CD14-positive monocyte (primary cell): ENCODE results near the gene EIF4A3. TPM values are rescaled to one million over a fixed set of nuclear protein-coding genes. Genes with fewer than 3 reads are reported as not detected.

ENCODE experiments used
- DNase-seq, 3 donors: peaks; one replicate each; pipeline ENCODE4 v3.0.0-alpha.2; 2011 to 2022
- H2AFZ ChIP-seq: 2 replicates; pipeline ENCODE4 v1.6.0; 2012; ENCODE audit warnings: mild to moderate bottlenecking, low read depth, low read length, inconsistent platforms; ENCODE audit not compliant: insufficient read depth, poor library complexity, severe bottlenecking
- H3K27ac ChIP-seq, 2 donors: 1 replicate in 1 of 2; 2 replicates in 1 of 2; pipeline ENCODE4 v1.5.1; 2012 to 2013; ENCODE audit warnings: low read length in 2 of 2, control low read depth in 1 of 2, inconsistent platforms in 1 of 2, low read depth in 1 of 2, mild to moderate bottlenecking in 1 of 2
- H3K27me3 ChIP-seq, 2 donors: one replicate each; pipeline versions ENCODE4 v1.6.0 to v1.6.1; 2011 to 2013; ENCODE audit warnings: low read length in 2 of 2; ENCODE audit not compliant: control insufficient read depth in 2 of 2, insufficient read depth in 2 of 2
- H3K36me3 ChIP-seq, 2 donors: replicated peaks in 1 of 2; 1 replicate in 1 of 2; 2 replicates in 1 of 2; pipeline versions ENCODE4 v1.5.1 to v1.6.1; 2012 to 2013; ENCODE audit warnings: low read length in 2 of 2, control low read depth in 1 of 2, inconsistent platforms in 1 of 2, mild to moderate bottlenecking in 1 of 2; ENCODE audit not compliant: insufficient read depth in 2 of 2, control insufficient read depth in 1 of 2
- H3K4me1 ChIP-seq, 2 donors: 1 replicate in 1 of 2; 2 replicates in 1 of 2; pipeline versions ENCODE4 v1.5.1 to v1.6.1; 2012 to 2013; ENCODE audit warnings: low read length in 2 of 2, control low read depth in 1 of 2, inconsistent platforms in 1 of 2, mild to moderate bottlenecking in 1 of 2, moderate library complexity in 1 of 2; ENCODE audit not compliant: insufficient read depth in 2 of 2, control insufficient read depth in 1 of 2
- H3K4me2 ChIP-seq: replicated peaks from 2 replicates; pipeline ENCODE3; 2012; ENCODE audit warnings: low read length, moderate library complexity, mild to moderate bottlenecking; ENCODE audit not compliant: poor library complexity, severe bottlenecking; ENCODE audit errors: extremely low read depth
- H3K4me3 ChIP-seq, 3 experiments: fragments of 200-600 bp in 1 of 3; sonication (generic) in 1 of 3; replicated peaks in 1 of 3; 1 replicate in 2 of 3; 2 replicates in 1 of 3; pipeline ENCODE4 v1.5.1; 2011 to 2013; ENCODE audit warnings: low read length in 3 of 3, mild to moderate bottlenecking in 3 of 3, control low read depth in 2 of 3, low read depth in 2 of 3, inconsistent platforms in 1 of 3, moderate library complexity in 1 of 3
- H3K79me2 ChIP-seq: 2 replicates; pipeline ENCODE4 v1.6.0; 2012; ENCODE audit warnings: mild to moderate bottlenecking, control low read depth, inconsistent platforms, low read length, moderate library complexity; ENCODE audit not compliant: insufficient read depth
- H3K9ac ChIP-seq: 2 replicates; pipeline ENCODE4 v1.6.0; 2017; ENCODE audit warnings: low read length, mild to moderate bottlenecking; ENCODE audit not compliant: insufficient read depth, poor library complexity, severe bottlenecking
- H3K9me3 ChIP-seq, 2 donors: replicated peaks in 1 of 2; 1 replicate in 1 of 2; 2 replicates in 1 of 2; pipeline versions ENCODE4 v1.5.1 to v1.6.1; 2012 to 2013; ENCODE audit warnings: low read length in 2 of 2, control low read depth in 1 of 2; ENCODE audit not compliant: control insufficient read depth in 1 of 2, insufficient read depth in 1 of 2
- H4K20me1 ChIP-seq: 2 replicates; pipeline ENCODE4 v1.6.0; 2012; ENCODE audit warnings: mild to moderate bottlenecking, low read length, control low read depth, moderate library complexity; ENCODE audit not compliant: insufficient read depth
- H3K27ac Mint-ChIP-seq, 7 donors: one replicate each; pipeline ENCODE4 v1.8.0; 2020; ENCODE audit warnings: mild to moderate bottlenecking in 7 of 7, mixed read lengths in 7 of 7, moderate library complexity in 6 of 7, inconsistent platforms in 2 of 7
- H3K27me3 Mint-ChIP-seq, 3 donors: one replicate each; pipeline ENCODE4 v1.8.0; 2021 to 2022; ENCODE audit warnings: low read depth in 3 of 3, mild to moderate bottlenecking in 3 of 3, mixed read lengths in 3 of 3, moderate library complexity in 3 of 3, inconsistent platforms in 1 of 3
- H3K36me3 Mint-ChIP-seq, 2 donors: one replicate each; pipeline ENCODE4 v1.8.0; 2020; ENCODE audit warnings: mixed read lengths in 2 of 2, inconsistent platforms in 1 of 2, mild to moderate bottlenecking in 1 of 2
- H3K4me1 Mint-ChIP-seq: one replicate; pipeline ENCODE4 v1.8.0; 2020; ENCODE audit warnings: mild to moderate bottlenecking, mixed read lengths
- H3K4me3 Mint-ChIP-seq, 2 donors: one replicate each; pipeline ENCODE4 v1.8.0; 2020; ENCODE audit warnings: mild to moderate bottlenecking in 2 of 2, mixed read lengths in 2 of 2, moderate library complexity in 1 of 2
- H3K9me3 Mint-ChIP-seq, 7 donors: one replicate each; pipeline ENCODE4 v1.8.0; 2020 to 2022; ENCODE audit warnings: mixed read lengths in 7 of 7, mild to moderate bottlenecking in 6 of 7, moderate library complexity in 6 of 7, inconsistent platforms in 2 of 7
- CTCF ChIP-seq: fragments of 200-600 bp; IDR thresholded peaks from one replicate; pipeline ENCODE4 v1.8.0; 2022; ENCODE audit warnings: antibody characterized with exemption, mild to moderate bottlenecking
- WGBS: methylation state at CpG from one replicate; pipeline ENCODE4 v1.1.5; 2013; ENCODE audit warnings: missing lambda C conversion rate; ENCODE audit not compliant: insufficient coverage; 5-methylcytosine and 5-hydroxymethylcytosine counted together
- intact Hi-C, 2 donors: fragments of 100-400 bp; cut with micrococcal nuclease; formaldehyde crosslinking; loops; one replicate each; pipeline versions ENCODE4 v1.15.0 to v1.15.1; 2023
- polyA plus RNA-seq, 3 donors: library from polyadenylated mRNA; depleted of rRNA in 1 of 3; unstranded in 2 of 3; stranded (reverse) in 1 of 3; fragments of 300-500 nt in 2 of 3; fragments of >200 nt in 1 of 3; fragmentation: Illumina TruSeq in 2 of 3; gene quantifications; 1 replicate in 2 of 3; 2 replicates in 1 of 3; pipeline ENCODE4 v1.2.3, GENCODE V29; 2012 to 2021

EIF4A3 gene
- polyA plus RNA-seq, 3 donors = 101 to 180 (median 106) TPM

GRCh38 chr17:80101946-80102663, 44.8 kb downstream of the EIF4A3 start:
- 22% methylated on average over 19 of the region's 21 CpGs for WGBS
- Histone ChIP-seq H3K4me1 (peaks cover 23 to 27% of the 10 kb centered on the region in 2 donors), H3K27ac (peak overlapping the region; percentile 82 to 94), H3K27me3 (no peaks in the 10 kb centered on the region), H3K9me3 (no peaks in the 10 kb centered on the region), H3K4me2 (peak overlapping the region; percentile 82), H3K36me3 (peaks cover 10 to 18% of the 10 kb centered on the region in 2 donors), H3K79me2 (peaks cover 12% of the 10 kb centered on the region), H2AFZ (peak overlapping the region; percentile 77), H3K4me3 (peak overlapping the region; percentile 80 to 96 (median 91)), H4K20me1 (peaks cover 35% of the 10 kb centered on the region), H3K9ac (peak overlapping the region; percentile 93)
- no peaks in the 10 kb centered on the region for H3K9me3 Mint-ChIP-seq
- H3K36me3 Mint-ChIP-seq = peaks cover 11 to 34% of the 10 kb centered on the region in 2 donors
- intact Hi-C loops = loop anchor here (2.0 to 5.0 kb wide), 2 partner anchors 45 to 160 kb away; partner anchors contain the start of genes EIF4A3 (in 2 of the 2) and RNF213 (in 1 of the 2)
- no peak for TF ChIP-seq CTCF
- peak; percentile 44 to 73 (median 59) for DNase-seq
- H3K27ac Mint-ChIP-seq = peak overlapping the region; percentile 91 to 96 (median 95)
- peak overlapping the region; percentile 93 to 96 for H3K4me3 Mint-ChIP-seq
- peaks cover 34% of the 10 kb centered on the region for H3K4me1 Mint-ChIP-seq
- H3K27me3 Mint-ChIP-seq = peaks cover 0 to 2% (median 0%) of the 10 kb centered on the region in 3 donors

- Histone ChIP-seq H3K27me3 (no peaks in the 10 kb centered on the region), H3K36me3 (peaks cover 8 to 13% of the 10 kb centered on the region in 2 donors), H3K79me2 (peaks cover 12% of the 10 kb centered on the region), H3K4me3 (peak within 1 kb of the TSS; percentile 80 to 96 (median 91)), H3K9me3 (no peaks in the 10 kb centered on the region), H3K9ac (peak within 1 kb of the TSS; percentile 93), H3K27ac (peak within 1 kb of the TSS; percentile 87 to 94), H2AFZ (peak within 1 kb of the TSS; percentile 96), H3K4me2 (peak within 1 kb of the TSS; percentile 82), H3K4me1 (peaks cover 23 to 27% of the 10 kb centered on the region in 2 donors), H4K20me1 (peaks cover 35% of the 10 kb centered on the region)
- DNase-seq = peak; percentile 80 to 86 (median 82)
- Mint-ChIP-seq H3K4me3 (peak within 1 kb of the TSS; percentile 93 to 96), H3K4me1 (peaks cover 34% of the 10 kb centered on the region), H3K9me3 (no peaks in the 10 kb centered on the region), H3K27me3 (peaks cover 0 to 2% (median 1%) of the 10 kb centered on the region in 3 donors), H3K27ac (peak within 1 kb of the TSS; percentile 91 to 96 (median 95)), H3K36me3 (peaks cover 11 to 26% of the 10 kb centered on the region in 2 donors)
- intact Hi-C loops = loop anchor here (2.0 to 5.0 kb wide), 2 partner anchors 46 to 161 kb away; partner anchors contain the start of genes EIF4A3 (in 2 of the 2) and RNF213 (in 1 of the 2)
- under 1% methylated on average over 114 of the region's 114 CpGs for WGBS
- TF ChIP-seq CTCF = peak; percentile 88
These were observed 45.6 kb downstream of the EIF4A3 start, which contains the start of gene GAA for GRCh38 chr17:80101011-80101945. GAA (plus strand) TSS chr17:80101581; CDS start chr17:80104587, 3,006 bp downstream.
